Measurements from ENCODE around the gene PCSK7. TPM values are rescaled to one million over a fixed set of nuclear protein-coding genes. Genes with fewer than 3 reads are reported as not detected.

Gene PCSK7
- total and polyA plus RNA-seq, 2 donors (not counting 3 experiments of a cell fraction or from before 2014, with no cell fraction given): 40.8 to 72.7 TPM

DNA sequence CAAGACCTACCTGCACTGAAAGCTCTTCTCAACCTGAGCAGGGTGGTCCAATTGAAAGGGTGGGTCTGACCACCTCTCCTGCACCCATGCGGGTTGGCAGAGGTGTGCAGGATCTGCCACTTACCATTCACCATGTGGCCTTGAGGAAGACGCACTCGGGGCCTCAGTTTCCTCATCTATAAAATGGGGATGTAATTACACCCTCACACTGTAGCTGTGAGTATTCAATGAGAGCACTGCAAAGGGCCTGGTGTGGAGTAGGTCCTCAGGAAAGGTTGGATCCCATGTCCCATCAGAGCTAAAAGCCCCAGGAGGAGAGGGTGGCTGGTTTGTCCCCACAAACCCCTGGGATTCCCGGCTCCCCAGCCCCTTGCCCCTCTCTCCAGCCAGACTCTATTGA lies 33.3 kb downstream of the PCSK7 start:
- Histone ChIP-seq H3K9me3 (replicated peaks; ENCODE audit: control insufficient read depth, insufficient read depth, low read length) (no peaks in the 10 kb centered on the region), H4K20me1 (replicated peaks; ENCODE audit: control insufficient read depth, extremely low read depth, insufficient read depth, low read length) (no peaks in the 10 kb centered on the region), H2AFZ (ENCODE audit: low read depth, low read length) (peak overlapping the region; percentile 75), H3K4me1 (ENCODE audit: control insufficient read depth, extremely low read depth, insufficient read depth, low read length) (peaks cover 9% of the 10 kb centered on the region), H3K79me2 (ENCODE audit: control insufficient read depth, insufficient read depth, low read length) (no peaks in the 10 kb centered on the region), H3K27me3 (ENCODE audit: control insufficient read depth in 2 of 2, insufficient read depth in 2 of 2, low read length in 2 of 2) (no peaks in the 10 kb centered on the region), H3K27ac (ENCODE audit: insufficient read depth, low read depth, low read length) (no peak overlapping the region), H3K9me1 (replicated peaks; ENCODE audit: control insufficient read depth, extremely low read depth, insufficient read depth, low read length) (no peaks in the 10 kb centered on the region), H3K9ac (replicated peaks; ENCODE audit: extremely low read depth, insufficient read depth, low read length) (no peak overlapping the region), H3K4me2 (ENCODE audit: insufficient read depth, low read length) (peak overlapping the region; percentile 38), H3K4me3 (replicated peaks in 1 of 3; ENCODE audit: insufficient read depth in 1 of 3, low read depth in 1 of 3, low read length in 3 of 3) (peak overlapping the region in 1 of 3 experiments; percentile 12), H3K36me3 (ENCODE audit: control insufficient read depth in 2 of 2, extremely low read depth in 1 of 2, insufficient read depth in 2 of 2, low read length in 2 of 2) (peaks cover 0 to 3% of the 10 kb centered on the region in 2 experiments)
- DNase-seq (ENCODE audit: low read depth, low spot score): no peak
- FAIRE-seq: no peak
- intact Hi-C loops (cut with micrococcal nuclease) (loop anchor here (2.0 kb wide), 1 partner anchor 20 kb away; the partner anchor contains the start of gene SIDT2), dilution Hi-C loops (cut with MboI; ENCODE audit: extremely low pct_ligation_motif_present, low sequenced_read_pairs) (no loop called here)
- ChIA-PET CTCF (interaction anchor here (1.1 to 1.3 kb wide), 3 partner anchors 15 to 28 kb away, joined by 3 to 4 read pairs (median 3); no protein-coding TSS in a partner anchor), POLR2A (no interaction called here)
- TF ChIP-seq MYC (IDR thresholded peaks at IDR 0.05; ENCODE audit: low read depth, low read length): no peak
- no peak for TF ChIP-seq EZH2 (IDR thresholded peaks at IDR 0.05; ENCODE audit: borderline replicate concordance, low read depth, low read length, severe bottlenecking)
- TF ChIP-seq POLR2AphosphoS5 (IDR thresholded peaks at IDR 0.05; ENCODE audit: insufficient read depth, low read depth, low read length): no peak
- no peak for TF ChIP-seq FOS (IDR thresholded peaks at IDR 0.05; ENCODE audit: borderline replicate concordance, insufficient read depth, low read length)
- TF ChIP-seq POLR2A (IDR thresholded peaks at IDR 0.05; ENCODE audit: low read depth, low read length): no peak
- no peak for TF ChIP-seq JUN (IDR thresholded peaks at IDR 0.05; ENCODE audit: borderline replicate concordance, insufficient read depth, insufficient read length, low read depth)
- TF ChIP-seq, protein P1, sequence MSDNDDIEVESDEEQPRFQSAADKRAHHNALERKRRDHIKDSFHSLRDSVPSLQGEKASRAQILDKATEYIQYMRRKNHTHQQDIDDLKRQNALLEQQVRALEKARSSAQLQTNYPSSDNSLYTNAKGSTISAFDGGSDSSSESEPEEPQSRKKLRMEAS (IDR thresholded peaks at IDR 0.05; ENCODE audit: insufficient read depth, insufficient read length): no peak
- TSS peak; percentile 72 for BruUV-seq (replicated peaks)
